BJ (cell line): ENCODE data around the gene CABP5. TPM values are rescaled to one million over a fixed set of nuclear protein-coding genes. Genes with fewer than 3 reads are reported as not detected.

Experiments
- CTCF ChIA-PET: fragments of 350-600 bp; formaldehyde crosslinking; extraction: SDS; loops from one replicate; lab custom pipeline; 2021; ENCODE audit warnings: antibody characterized with exemption, inconsistent platforms; lab: Yijun Ruan, JAX
- POLR2A ChIA-PET: fragments of 300-600 bp; sonication (Branson Sonifier 250); formaldehyde crosslinking; extraction: SDS; loops from one replicate; lab custom pipeline; 2021; ENCODE audit warnings: antibody characterized with exemption; lab: Charles Lee
- DNase-seq: peaks from one replicate; pipeline ENCODE4 v3.0.0-alpha.2; 2011; ENCODE audit warnings: low read depth
- H3K27me3 ChIP-seq: 2 replicates; pipeline ENCODE4 v1.6.0; 2011; ENCODE audit warnings: low read length; ENCODE audit not compliant: control insufficient read depth, insufficient read depth
- H3K36me3 ChIP-seq: 2 replicates; pipeline ENCODE4 v1.5.1; 2011; ENCODE audit warnings: low read length; ENCODE audit not compliant: control insufficient read depth, insufficient read depth
- H3K4me3 ChIP-seq: 2 replicates; pipeline ENCODE4 v1.5.1; 2011; ENCODE audit warnings: low read depth, mild to moderate bottlenecking, control low read depth, low read length
- CTCF ChIP-seq: IDR thresholded peaks from 2 replicates; pipeline ENCODE4 v1.5.1; 2011; ENCODE audit warnings: low read depth, mild to moderate bottlenecking, control low read depth, inconsistent platforms, low read length, moderate library complexity; ENCODE audit not compliant: insufficient read depth
- polyA plus RNA-seq: library from polyadenylated mRNA; depleted of rRNA; stranded (reverse); fragments of >200 nt; gene quantifications from 2 replicates; pipeline ENCODE4 v1.2.3, GENCODE V29; 2011

Gene CABP5
- polyA plus RNA-seq, 1 experiment = not detected

- Histone ChIP-seq H3K4me3 (no peak overlapping the region), H3K36me3 (no peaks in the 10 kb centered on the region), H3K27me3 (peaks cover 1% of the 10 kb centered on the region; the same call in 1 of the 2 replicates)
- POLR2A ChIA-PET = no interaction called here
- CTCF ChIA-PET = interaction anchor here (1.0 to 1.3 kb wide), 2 partner anchors 19 to 99 kb away, joined by 3 read pairs; no protein-coding TSS in a partner anchor
- no peak for DNase-seq
- TF ChIP-seq CTCF = no peak
Measured at GRCh38 chr19:48061401-48062344, 17.8 kb upstream of the CABP5 start.

- no peak overlapping the region for H3K4me3 ChIP-seq
- ChIA-PET POLR2A (no interaction called here), CTCF (interaction anchor here (1.0 to 1.1 kb wide), 2 partner anchors 9 to 18 kb away, joined by 3 read pairs; no protein-coding TSS in a partner anchor)
- TF ChIP-seq CTCF = no peak
- H3K27me3 ChIP-seq = peaks cover 1% of the 10 kb centered on the region; the same call in 1 of the 2 replicates
- no peak for DNase-seq
- no peaks in the 10 kb centered on the region for H3K36me3 ChIP-seq
Measured at GRCh38 chr19:48060381-48060780, 16.5 kb upstream of the CABP5 start.

- ChIA-PET CTCF (interaction anchor here (0.6 kb wide), 1 partner anchor 29 kb away, joined by 5 read pairs; no protein-coding TSS in a partner anchor), POLR2A (no interaction called here)
- no peaks in the 10 kb centered on the region for H3K36me3 ChIP-seq
- TF ChIP-seq CTCF = no peak
- H3K27me3 ChIP-seq = peaks cover 1% of the 10 kb centered on the region; the same call in 1 of the 2 replicates
- no peak for DNase-seq
- no peak overlapping the region for H3K4me3 ChIP-seq
Measured at GRCh38 chr19:48059331-48059730, 15.5 kb upstream of the CABP5 start.

DNA sequence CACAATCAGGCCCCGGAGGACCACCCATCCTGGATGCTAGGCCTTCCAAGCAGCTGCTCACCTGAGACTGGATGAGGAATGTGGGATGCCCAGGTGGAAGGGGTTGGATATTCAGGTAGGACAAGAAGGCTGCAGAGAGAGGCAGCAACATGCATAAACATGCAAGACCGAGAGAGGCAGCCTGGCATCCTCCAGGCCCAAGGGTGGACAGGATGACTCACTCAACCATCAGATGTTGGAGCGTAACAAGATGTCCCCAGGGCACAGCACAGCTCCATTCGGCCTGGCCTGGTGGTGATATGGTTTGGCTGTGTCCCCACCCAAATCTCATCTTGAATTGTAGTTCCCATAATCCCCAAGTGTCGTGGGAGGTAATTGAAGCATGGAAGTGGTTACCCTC, 10.0 kb upstream of the CABP5 start:
- POLR2A ChIA-PET = no interaction called here
- H3K36me3 ChIP-seq = no peaks in the 10 kb centered on the region
- H3K27me3 ChIP-seq = no peaks in the 10 kb centered on the region
- no peak for TF ChIP-seq CTCF
- H3K4me3 ChIP-seq = no peak overlapping the region
- no peak for DNase-seq
- CTCF ChIA-PET = no interaction called here

DNA sequence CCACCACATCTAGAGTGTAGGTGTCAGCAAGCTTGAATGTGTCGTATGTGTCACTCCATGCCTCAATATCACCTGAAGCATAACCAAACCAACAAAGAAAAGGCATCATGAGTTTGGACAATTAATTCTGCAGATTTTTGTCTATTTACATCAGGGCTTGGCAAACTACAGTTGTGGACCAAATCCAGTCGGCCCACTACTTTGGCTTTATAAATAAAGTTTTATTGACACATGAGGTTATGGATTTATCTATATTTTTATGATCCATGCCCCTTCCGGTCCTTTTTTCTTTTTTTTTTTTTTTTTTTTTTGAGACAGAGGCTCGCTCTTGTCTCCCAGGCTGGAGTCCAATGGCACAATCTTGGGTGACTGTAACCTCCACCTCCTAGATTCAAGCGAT, 9.2 kb upstream of the CABP5 start:
- no peak for TF ChIP-seq CTCF
- H3K36me3 ChIP-seq = no peaks in the 10 kb centered on the region
- ChIA-PET CTCF (no interaction called here), POLR2A (no interaction called here)
- DNase-seq = no peak
- no peaks in the 10 kb centered on the region; the same call in 1 of the 2 replicates for H3K27me3 ChIP-seq
- no peak overlapping the region for H3K4me3 ChIP-seq
